ENCODE measurements around the gene TMEM127.
"Not testable (repeated sequence)": the region's sequence is repeated elsewhere in the genome, so short reads cannot be mapped to it uniquely, and the experiment has no call there.

Gene TMEM127

GRCh38 chr2:96240341-96241038, 25.3 kb downstream of the TMEM127 start:
- no peak for DNase-seq (ENCODE audit: low spot score)

- no peak for DNase-seq (ENCODE audit: low spot score)
Observed at GRCh38 chr2:96239745-96240264, 26.0 kb downstream of the TMEM127 start.

- no peak for DNase-seq (ENCODE audit: low spot score)
Observed at GRCh38 chr2:96239091-96239490, 26.7 kb downstream of the TMEM127 start.

- no peak for DNase-seq (ENCODE audit: low spot score)
Observed at GRCh38 chr2:96238266-96238665, 27.5 kb downstream of the TMEM127 start.

GRCh38 chr2:96236882-96237281, 28.9 kb downstream of the TMEM127 start:
- no peak for DNase-seq (ENCODE audit: low spot score)

- DNase-seq (ENCODE audit: low spot score), result no peak
Observed at GRCh38 chr2:96233880-96234316, 31.9 kb downstream of the TMEM127 start.

GRCh38 chr2:96233436-96233835, 32.4 kb downstream of the TMEM127 start:
- DNase-seq (ENCODE audit: low spot score), result no peak

- no peak for DNase-seq (ENCODE audit: low spot score)
Observed at GRCh38 chr2:96231316-96231715, 34.5 kb downstream of the TMEM127 start.

GRCh38 chr2:96225016-96225533, 40.7 kb downstream of the TMEM127 start:
- DNase-seq (ENCODE audit: low spot score), result no peak

- DNase-seq (ENCODE audit: low spot score), result not testable (repeated sequence)
Observed at GRCh38 chr2:96221106-96221505, 44.7 kb downstream of the TMEM127 start.

- DNase-seq (ENCODE audit: low spot score), result not testable (repeated sequence)
Observed at GRCh38 chr2:96219959-96220358, 45.8 kb downstream of the TMEM127 start.

GRCh38 chr2:96218508-96219131, 47.2 kb downstream of the TMEM127 start:
- no peak for DNase-seq (ENCODE audit: low spot score)

- DNase-seq (ENCODE audit: low spot score), result no peak
Observed at GRCh38 chr2:96214554-96214953, 51.2 kb downstream of the TMEM127 start.

- DNase-seq (ENCODE audit: low spot score), result peak; percentile 33
Observed at GRCh38 chr2:96213379-96213778, 52.4 kb downstream of the TMEM127 start.

- DNase-seq (ENCODE audit: low spot score), result no peak
Observed at GRCh38 chr2:96212339-96212738, 53.5 kb downstream of the TMEM127 start.

- no peak for DNase-seq (ENCODE audit: low spot score)
Observed at GRCh38 chr2:96209729-96210085, 56.1 kb downstream of the TMEM127 start.

GRCh38 chr2:96209011-96209728, 56.6 kb downstream of the TMEM127 start:
- peak; percentile 97 for DNase-seq (ENCODE audit: low spot score)

GRCh38 chr2:96208143-96209010, 57.4 kb downstream of the TMEM127 start, which contains the start of gene STARD7:
TSS of gene STARD7 (minus strand) at chr2:96208827. CDS start at chr2:96208434, 393 bp downstream.
- DNase-seq (ENCODE audit: low spot score), result peak; percentile 96

GRCh38 chr2:96207774-96208142, 58.0 kb downstream of the TMEM127 start:
- DNase-seq (ENCODE audit: low spot score), result no peak

GRCh38 chr2:96207073-96207773, 58.6 kb downstream of the TMEM127 start:
- no peak for DNase-seq (ENCODE audit: low spot score)

- DNase-seq (ENCODE audit: low spot score), result no peak
Observed at GRCh38 chr2:96205888-96206287, 59.9 kb downstream of the TMEM127 start.
